Right hindlimb (tissue), 1 donor: Measurements from ENCODE around the gene PNPLA2.

Source experiments
- DNase-seq: peaks from one replicate; pipeline ENCODE4 v3.0.0-alpha.2; 2018

The PNPLA2 gene

DNA sequence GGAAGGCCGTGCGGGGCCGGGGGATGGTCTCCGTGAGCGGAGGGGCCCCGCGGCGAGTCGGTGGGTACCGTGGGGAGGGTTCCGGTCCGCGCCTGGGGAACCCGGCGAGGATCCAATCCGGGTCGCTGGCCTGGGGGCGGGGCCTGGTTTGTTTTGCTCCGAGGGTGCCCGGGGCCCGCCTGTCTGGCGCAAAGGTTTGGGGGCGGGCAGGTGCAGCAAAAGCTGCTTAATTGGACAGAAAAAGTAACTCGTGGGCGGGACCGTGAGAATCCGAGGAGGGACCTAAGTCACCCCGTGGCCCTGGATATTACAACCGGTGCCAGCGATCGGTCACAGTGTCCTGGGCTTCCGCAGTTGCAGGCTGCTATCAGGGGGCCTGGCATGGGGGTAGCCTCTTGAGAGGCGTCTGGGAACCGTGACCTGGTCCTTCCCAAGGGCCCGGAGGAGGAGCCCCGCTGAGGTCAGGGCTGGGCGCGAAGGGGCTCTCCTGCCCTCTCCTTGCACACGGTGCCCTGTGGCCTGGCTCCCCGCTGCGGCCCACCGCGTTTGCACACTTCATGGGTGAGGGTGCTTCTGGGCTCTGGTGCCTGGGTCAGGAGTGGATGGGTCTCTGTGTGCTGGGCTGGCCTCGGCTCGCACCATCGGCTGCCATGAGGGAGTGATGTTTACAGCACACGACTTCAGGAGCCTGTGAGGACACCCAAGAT is 1.4 kb downstream of the PNPLA2 start:
- DNase-seq: peak; percentile 73

DNA sequence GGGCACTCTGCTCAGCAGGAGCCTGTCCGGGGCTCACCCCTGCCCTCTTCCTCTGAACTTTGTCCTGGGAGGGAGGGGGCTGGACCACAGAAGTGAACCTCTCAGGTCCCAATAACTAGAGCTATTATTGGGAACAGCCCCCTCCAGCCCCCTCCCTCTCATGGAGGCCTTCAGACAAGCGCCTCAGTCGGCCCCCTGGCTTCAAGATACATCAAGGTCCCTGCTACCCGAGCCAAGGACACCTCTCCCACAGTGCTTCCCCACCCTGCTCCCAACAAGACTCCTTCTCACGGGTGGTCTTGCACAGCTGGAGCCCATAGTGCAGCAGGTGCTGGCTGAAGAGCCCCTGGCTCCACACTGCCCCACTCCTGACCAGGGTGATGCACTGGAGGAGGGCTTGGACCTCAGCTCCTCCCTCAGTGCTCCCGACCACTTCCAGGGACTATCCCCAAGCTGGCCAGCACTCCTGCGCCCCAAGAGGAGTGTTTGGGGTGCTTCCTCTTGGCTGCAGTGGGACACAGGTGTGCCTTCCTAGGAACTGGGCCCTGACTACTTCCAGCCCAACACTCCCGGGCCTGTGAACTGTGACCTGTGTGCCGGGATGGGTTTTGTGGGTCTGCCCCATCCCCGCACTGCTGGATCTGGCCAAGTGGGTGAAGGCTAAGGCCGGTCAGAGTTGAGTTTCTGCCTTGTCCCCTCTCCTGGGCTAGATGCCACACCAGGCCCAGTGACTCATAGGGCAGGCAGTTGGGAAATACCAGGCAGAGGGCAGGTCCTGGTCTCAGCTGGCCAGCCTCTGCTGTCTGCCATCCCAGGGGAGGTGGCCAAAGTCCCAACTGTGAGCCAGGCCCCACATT is 2.2 kb downstream of the PNPLA2 start:
- no peak for DNase-seq

GRCh38 chr11:821512-822371 is 3.0 kb downstream of the PNPLA2 start:
- DNase-seq: no peak

DNA sequence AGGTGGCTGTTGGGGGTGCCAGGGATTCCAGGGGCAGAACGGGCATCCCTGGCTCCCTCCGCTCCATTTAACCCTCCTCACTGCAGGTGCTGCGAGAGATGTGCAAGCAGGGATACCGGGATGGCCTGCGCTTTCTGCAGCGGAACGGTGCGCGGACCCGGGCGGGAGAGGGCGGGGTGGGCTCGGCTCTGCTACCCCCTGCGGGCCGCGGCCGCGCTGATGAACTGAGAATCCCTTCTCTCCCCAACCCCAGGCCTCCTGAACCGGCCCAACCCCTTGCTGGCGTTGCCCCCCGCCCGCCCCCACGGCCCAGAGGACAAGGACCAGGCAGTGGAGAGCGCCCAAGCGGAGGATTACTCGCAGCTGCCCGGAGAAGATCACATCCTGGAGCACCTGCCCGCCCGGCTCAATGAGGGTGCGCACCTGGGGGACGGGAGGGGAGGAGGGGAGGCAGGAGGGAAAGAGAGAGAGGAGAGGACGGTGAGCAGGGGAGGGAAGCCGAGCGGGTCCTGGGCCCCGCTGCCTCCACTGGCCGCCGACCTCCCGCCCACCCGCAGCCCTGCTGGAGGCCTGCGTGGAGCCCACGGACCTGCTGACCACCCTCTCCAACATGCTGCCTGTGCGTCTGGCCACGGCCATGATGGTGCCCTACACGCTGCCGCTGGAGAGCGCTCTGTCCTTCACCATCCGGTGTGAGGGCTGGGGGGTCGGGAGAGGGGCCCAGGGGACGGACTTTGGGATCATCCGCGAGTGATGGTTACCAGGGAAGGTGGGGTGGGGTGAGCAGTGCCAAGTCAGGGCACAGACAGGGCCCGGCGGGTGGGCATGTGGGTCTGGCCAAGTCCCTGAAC is 5.0 kb downstream of the PNPLA2 start:
- no peak for DNase-seq

GRCh38 chr11:824292-824880 is 5.7 kb downstream of the PNPLA2 start:
- peak; percentile 82 for DNase-seq

- DNase-seq: no peak
Measured at GRCh38 chr11:824942-825341, 6.2 kb downstream of the PNPLA2 start.

DNA sequence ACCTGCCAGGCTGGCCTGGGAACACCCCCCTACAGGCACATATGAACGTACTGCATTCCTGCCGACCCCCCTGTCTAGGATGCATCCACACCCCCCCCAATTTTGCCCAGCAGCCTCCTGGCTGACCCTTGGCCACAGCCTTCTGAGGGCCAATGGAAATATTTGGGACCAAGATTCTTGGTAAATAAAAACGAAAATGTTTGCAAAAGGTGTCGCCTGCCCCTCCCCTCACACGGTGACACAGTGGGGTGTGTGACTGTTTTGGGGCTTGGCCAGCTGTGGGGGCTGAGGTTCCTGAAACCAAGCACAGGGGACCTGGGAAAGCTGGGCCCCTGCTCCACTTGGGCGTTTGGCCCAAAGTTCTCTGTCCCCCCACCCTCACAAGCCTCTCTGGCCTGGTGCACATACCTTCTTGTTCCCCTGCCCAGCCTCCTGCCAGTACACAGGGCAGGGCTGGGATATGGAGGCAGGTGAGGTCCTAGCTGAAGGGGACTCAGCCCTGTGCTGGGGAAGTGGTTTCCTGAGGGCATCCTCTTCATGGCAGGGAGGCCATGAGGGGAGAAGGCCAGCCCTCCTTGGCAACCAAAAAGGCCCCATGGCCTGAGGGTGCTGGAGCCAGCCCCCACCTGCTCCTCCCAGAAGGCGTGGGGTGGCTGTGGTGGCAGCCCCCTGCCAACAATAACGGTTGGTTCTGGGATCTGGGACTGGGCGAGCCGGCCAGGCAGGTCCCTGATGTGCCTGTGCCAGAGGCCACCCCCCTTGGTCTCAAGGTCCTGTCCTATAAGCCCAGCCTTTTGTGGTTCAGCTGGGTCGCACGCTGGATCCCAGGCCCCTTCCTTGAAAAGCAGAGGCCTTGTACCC is 6.9 kb downstream of the PNPLA2 start:
- no peak for DNase-seq

- DNase-seq: no peak
Measured at GRCh38 chr11:826227-826621, 7.5 kb downstream of the PNPLA2 start.

DNA sequence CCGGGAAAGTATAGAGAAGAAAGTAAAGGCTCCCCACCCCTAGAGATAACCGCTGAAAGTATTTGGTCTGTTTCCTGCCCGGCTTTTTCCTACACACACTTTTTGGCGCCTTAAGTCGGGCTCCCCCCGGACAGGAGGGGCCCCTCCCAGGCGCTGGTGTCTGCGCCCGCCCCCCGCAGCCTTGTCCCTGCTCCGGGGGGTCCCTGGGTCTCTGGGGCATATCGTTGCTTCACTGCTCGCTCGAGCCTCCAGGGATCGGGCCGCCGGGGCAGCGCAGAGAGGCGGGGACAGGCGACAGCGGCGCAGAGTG is 8.1 kb downstream of the PNPLA2 start:
- DNase-seq: no peak

DNA sequence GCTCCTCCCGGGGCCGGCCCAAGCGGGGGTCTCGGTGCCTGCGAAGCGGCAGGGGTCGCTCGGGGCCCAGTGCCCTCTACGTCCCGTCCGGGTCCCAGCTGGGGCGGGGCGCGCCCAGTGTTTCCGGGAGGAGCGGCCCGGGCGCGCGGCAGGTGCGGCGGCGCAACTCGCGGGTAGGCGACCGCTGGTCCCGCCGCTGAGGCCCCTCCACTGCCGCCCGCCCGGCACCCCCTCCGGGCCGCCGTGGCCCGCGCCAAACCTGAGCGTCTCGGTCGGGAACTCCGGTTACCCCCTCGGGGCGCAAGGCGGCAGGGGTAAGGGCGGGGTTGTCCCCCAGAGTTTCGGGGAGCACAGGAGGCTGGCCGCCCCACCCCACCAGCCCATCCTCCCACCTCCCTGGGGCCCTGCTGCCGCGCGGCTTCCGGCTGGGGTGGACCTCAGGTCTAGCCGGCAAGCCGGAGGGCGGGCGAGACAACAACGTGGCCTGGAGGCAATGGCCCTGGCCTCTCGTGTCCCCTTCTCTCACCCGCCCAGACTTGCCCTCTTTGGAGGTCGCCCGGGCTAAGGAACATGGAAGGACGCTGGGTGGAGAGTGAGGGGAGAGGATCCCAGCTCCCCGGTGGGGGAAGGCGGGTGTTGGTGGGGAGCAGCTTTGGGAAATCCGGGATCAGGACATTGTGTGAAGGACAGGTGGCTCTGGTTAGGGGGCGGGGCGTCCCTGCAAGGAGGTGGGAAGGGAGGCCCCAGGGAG is 8.6 kb downstream of the PNPLA2 start:
- DNase-seq: no peak

- DNase-seq: no peak
Measured at GRCh38 chr11:827897-828192, 9.1 kb downstream of the PNPLA2 start, which contains the start of gene CRACR2B. Gene CRACR2B (plus strand): TSS chr11:827919. CDS start chr11:828608, 689 bp downstream.

DNA sequence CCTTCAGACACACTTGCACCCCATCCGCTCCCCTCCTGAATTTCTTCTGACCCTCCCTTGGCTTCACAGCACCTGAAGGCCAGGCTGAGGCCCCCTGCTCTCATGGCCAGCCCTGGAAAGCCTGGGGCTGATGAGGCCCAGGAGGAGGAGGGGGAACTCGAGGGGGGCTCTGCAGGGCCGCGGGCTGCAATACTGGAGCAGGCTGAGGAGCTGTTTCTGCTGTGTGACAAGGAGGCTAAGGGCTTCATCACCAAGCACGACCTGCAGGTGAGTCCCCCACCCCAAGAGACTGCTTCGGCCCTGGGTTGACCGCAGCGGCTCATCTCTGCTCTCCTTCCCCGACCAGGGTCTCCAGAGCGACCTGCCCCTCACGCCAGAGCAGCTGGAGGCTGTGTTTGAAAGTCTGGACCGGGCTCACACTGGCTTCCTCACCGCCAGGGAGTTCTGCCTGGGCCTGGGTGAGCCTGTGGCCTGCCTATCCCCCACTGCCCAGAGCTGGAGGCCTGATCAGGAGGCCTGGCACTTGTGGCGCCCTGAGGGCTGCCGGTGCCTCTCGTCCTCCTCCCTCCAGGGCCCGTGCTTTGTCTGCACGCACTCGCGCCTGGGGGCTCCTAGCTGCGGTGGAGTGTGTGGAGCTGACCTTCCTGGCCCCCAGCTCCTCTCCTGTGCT is 9.9 kb downstream of the PNPLA2 start:
- peak; percentile 61 for DNase-seq

DNA sequence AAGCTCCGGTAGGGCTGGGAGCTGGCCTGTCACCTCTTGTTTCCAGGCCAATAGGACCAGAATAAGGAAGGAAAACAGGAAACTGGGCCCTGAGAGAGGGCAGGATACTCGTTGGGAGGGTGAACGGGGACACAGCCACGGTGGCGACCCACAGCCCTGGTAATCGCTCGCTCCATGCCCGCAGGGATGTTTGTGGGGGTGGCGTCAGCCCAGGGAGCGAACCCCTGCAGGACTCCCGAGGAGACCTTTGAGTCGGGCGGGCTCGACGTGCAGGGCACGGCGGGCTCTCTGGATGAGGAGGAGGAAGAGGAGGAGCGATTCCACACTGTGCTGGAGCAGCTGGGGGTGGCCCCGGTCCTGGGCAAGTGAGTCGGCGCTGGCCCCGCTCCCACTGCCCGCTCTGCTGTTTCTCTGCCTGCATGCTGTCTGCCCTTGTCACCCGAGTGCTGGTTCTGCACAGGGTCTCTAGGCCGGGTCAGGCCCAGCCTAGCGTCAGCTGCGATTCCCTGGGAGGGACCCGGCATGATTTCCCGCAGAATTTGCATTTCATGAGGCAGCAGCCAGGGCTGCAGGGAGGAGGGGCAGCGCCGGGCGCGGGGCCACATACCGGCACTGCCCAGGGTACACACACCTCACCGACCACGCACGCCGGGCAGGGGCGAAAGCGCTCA is 10.6 kb downstream of the PNPLA2 start:
- no peak for DNase-seq

DNA sequence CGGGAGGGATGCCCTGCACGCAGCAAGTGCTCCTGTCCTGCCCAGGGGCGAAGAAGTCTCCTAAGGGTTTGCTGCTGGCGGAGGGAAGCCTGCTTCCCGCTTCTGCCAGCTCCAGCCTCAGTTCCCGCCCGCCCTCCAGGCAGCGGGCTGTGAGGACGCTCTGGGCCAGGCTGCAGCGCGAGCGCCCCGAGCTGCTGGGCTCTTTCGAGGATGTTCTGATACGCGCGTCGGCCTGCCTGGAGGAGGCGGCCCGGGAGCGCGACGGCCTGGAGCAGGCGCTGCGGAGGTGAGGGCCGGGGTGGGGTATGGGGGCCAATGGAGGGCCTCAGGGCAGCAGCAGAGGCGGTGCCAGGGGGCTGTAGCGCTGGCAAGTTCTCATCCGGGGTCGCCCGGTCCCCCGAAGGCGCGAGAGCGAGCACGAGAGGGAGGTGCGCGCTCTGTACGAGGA is 11.2 kb downstream of the PNPLA2 start:
- no peak for DNase-seq

GRCh38 chr11:830295-831117 is 11.8 kb downstream of the PNPLA2 start:
- DNase-seq: peak; percentile 84

DNA sequence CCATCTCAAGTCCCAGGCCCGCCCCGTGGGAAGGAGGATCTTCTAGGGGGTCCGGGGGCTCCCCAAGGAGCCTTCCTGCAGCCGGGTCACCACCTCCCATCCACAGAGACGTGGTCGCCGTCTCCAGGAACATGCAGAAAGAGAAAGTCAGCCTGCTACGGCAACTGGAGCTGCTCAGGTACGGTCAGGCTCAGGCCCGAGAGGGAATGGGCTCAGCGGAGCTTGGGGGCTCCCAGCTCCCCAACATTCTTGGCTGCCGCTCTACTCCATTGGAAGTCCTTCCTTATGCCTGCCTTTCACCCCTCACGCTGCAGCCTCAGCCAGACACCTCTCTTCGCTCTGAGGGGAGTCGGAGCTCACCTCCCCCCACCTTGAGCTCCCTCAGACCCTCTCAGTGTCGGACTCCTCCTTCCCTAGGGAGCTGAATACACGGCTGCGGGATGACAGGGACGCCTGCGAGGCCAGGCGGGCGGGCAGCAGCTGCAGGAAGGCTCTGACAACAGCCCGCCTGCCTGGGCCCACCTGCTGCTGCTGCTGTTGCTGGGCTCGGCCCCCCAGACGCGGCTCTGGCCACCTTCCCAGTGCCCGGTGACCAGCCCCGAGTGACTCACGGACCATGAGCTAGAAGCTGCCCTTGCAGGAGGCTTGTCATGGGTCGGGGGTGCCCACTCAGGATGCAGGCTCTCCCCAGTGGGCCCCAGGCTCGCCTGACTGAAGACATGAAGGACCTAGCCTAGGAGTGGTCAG is 12.6 kb downstream of the PNPLA2 start:
- DNase-seq: peak; percentile 73

DNA sequence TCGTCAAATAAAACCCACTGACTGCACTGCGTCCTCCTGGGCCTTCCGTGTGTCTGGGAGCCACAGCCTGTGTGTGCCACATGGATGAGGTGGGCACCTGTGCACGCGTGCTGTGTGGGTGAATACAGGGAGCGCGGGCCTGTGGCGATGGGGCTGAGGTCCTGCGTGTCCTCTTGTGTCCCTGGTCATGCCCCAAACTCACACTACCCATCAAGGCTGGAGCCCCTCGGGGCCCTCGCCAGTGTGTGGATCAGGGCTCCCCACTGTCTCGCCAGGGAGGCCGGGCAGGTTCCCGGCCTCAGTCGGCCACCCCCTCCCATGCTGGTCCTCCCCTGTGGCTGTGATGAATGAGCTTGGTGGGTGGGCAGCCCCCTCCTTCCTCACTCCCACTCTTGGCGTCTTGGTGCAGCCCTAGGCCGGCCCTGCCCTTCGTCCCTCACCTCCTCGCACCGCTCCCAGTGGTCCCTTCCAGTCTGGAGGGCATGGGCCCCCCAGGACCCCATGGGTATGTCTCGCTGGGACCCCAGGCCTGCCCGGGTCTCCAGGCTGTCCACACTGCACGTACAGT is 13.3 kb downstream of the PNPLA2 start:
- no peak for DNase-seq
